MG63 (cell line): ENCODE results near the gene FAM229A. TPM values are rescaled to one million over a fixed set of nuclear protein-coding genes. Genes with fewer than 3 reads are reported as not detected.

Experiments
- DNase-seq: peaks from one replicate; pipeline ENCODE4 v3.0.0-alpha.2; 2020
- H3K27me3 ChIP-seq: fragments of 250-450 bp; sonication (Bioruptor Pico); 2 replicates; pipeline ENCODE4 v1.5.1; 2020; ENCODE audit warnings: mild to moderate bottlenecking, moderate library complexity
- H3K36me3 ChIP-seq: fragments of 250-450 bp; sonication (Bioruptor Pico); 2 replicates; pipeline ENCODE4 v1.5.1; 2020; ENCODE audit warnings: mild to moderate bottlenecking, moderate library complexity
- H3K4me3 ChIP-seq: fragments of 250-450 bp; sonication (Bioruptor Pico); 2 replicates; pipeline ENCODE4 v1.5.1; 2020; ENCODE audit warnings: mild to moderate bottlenecking, moderate library complexity
- H3K9me3 ChIP-seq: fragments of 250-450 bp; sonication (Bioruptor Pico); 2 replicates; pipeline ENCODE4 v1.5.1; 2020; ENCODE audit warnings: mild to moderate bottlenecking, moderate library complexity
- total RNA-seq: library from RNA; depleted of rRNA; stranded (reverse); fragments of >200 nt; shearing (Covaris generic); gene quantifications from 2 replicates; pipeline ENCODE4 v1.2.3, GENCODE V29; 2014; ENCODE audit warnings: low replicate concordance

Gene FAM229A
- total RNA-seq, 1 experiment from 2014 or later: 0.10 TPM

- Histone ChIP-seq H3K27me3 (no peaks in the 10 kb centered on the region), H3K36me3 (peaks cover 12% of the 10 kb centered on the region), H3K9me3 (no peaks in the 10 kb centered on the region), H3K4me3 (no peak overlapping the region)
- no peak for DNase-seq
Measured at GRCh38 chr1:32338637-32339145, 23.6 kb downstream of the FAM229A start.

- H3K4me3 ChIP-seq: no peak overlapping the region
- H3K9me3 ChIP-seq: no peaks in the 10 kb centered on the region
- no peak for DNase-seq
- H3K36me3 ChIP-seq: peaks cover 19% of the 10 kb centered on the region
- H3K27me3 ChIP-seq: no peaks in the 10 kb centered on the region
Measured at GRCh38 chr1:32337855-32338636, 24.2 kb downstream of the FAM229A start.

- peaks cover 23% of the 10 kb centered on the region for H3K36me3 ChIP-seq
- H3K27me3 ChIP-seq: no peaks in the 10 kb centered on the region
- H3K9me3 ChIP-seq: no peaks in the 10 kb centered on the region
- no peak overlapping the region for H3K4me3 ChIP-seq
- DNase-seq: no peak
Measured at GRCh38 chr1:32336963-32337675, 25.2 kb downstream of the FAM229A start.

- DNase-seq: no peak
- peaks cover 23% of the 10 kb centered on the region for H3K36me3 ChIP-seq
- H3K4me3 ChIP-seq: no peak overlapping the region; the same call in 1 of the 2 replicates
Measured at GRCh38 chr1:32336591-32336932, 25.7 kb downstream of the FAM229A start.

GRCh38 chr1:32335790-32336590 lies 26.3 kb downstream of the FAM229A start, which contains the start of gene MARCKSL1:
MARCKSL1 (minus strand) TSS chr1:32336233; CDS start chr1:32336033, 200 bp downstream.
- Histone ChIP-seq H3K36me3 (peaks cover 28% of the 10 kb centered on the region), H3K9me3 (no peaks in the 10 kb centered on the region), H3K4me3 (peak within 1 kb of the TSS; percentile 59), H3K27me3 (no peaks in the 10 kb centered on the region)
- DNase-seq: peak; percentile 68

More at GRCh38 chr1:32336591-32336932, 25.7 kb downstream of the FAM229A start:
- Histone ChIP-seq H3K9me3 (no peaks in the 10 kb centered on the region), H3K27me3 (no peaks in the 10 kb centered on the region)

- Histone ChIP-seq H3K9me3 (no peaks in the 10 kb centered on the region), H3K27me3 (no peaks in the 10 kb centered on the region), H3K36me3 (peaks cover 28% of the 10 kb centered on the region), H3K4me3 (peak overlapping the region; percentile 59)
- no peak for DNase-seq
Measured at GRCh38 chr1:32335535-32335789, 26.8 kb downstream of the FAM229A start.

GRCh38 chr1:32334864-32335534 lies 27.3 kb downstream of the FAM229A start:
- Histone ChIP-seq H3K9me3 (no peaks in the 10 kb centered on the region), H3K27me3 (no peaks in the 10 kb centered on the region), H3K4me3 (peak overlapping the region; percentile 59), H3K36me3 (peaks cover 28% of the 10 kb centered on the region)
- DNase-seq: peak; percentile 47

GRCh38 chr1:32334274-32334861 lies 27.9 kb downstream of the FAM229A start:
- Histone ChIP-seq H3K27me3 (no peaks in the 10 kb centered on the region), H3K4me3 (peak overlapping the region; percentile 59), H3K36me3 (peaks cover 32% of the 10 kb centered on the region), H3K9me3 (no peaks in the 10 kb centered on the region)
- DNase-seq: no peak

- peaks cover 40% of the 10 kb centered on the region for H3K36me3 ChIP-seq
- DNase-seq: no peak
- H3K4me3 ChIP-seq: no peak overlapping the region
- no peaks in the 10 kb centered on the region for H3K27me3 ChIP-seq
- no peaks in the 10 kb centered on the region for H3K9me3 ChIP-seq
Measured at GRCh38 chr1:32333251-32333963, 28.9 kb downstream of the FAM229A start.

GRCh38 chr1:32332290-32333079 lies 29.8 kb downstream of the FAM229A start:
- no peak for DNase-seq
- Histone ChIP-seq H3K9me3 (no peaks in the 10 kb centered on the region), H3K4me3 (no peak overlapping the region), H3K27me3 (no peaks in the 10 kb centered on the region), H3K36me3 (peaks cover 44% of the 10 kb centered on the region)

- H3K27me3 ChIP-seq: no peaks in the 10 kb centered on the region
- DNase-seq: no peak
- H3K9me3 ChIP-seq: no peaks in the 10 kb centered on the region
- H3K4me3 ChIP-seq: no peak overlapping the region
- peaks cover 49% of the 10 kb centered on the region for H3K36me3 ChIP-seq
Measured at GRCh38 chr1:32331549-32331948, 30.7 kb downstream of the FAM229A start.

GRCh38 chr1:32330558-32331151 lies 31.6 kb downstream of the FAM229A start:
- DNase-seq: no peak
- no peak overlapping the region for H3K4me3 ChIP-seq
- peaks cover 51% of the 10 kb centered on the region for H3K36me3 ChIP-seq
- no peaks in the 10 kb centered on the region for H3K27me3 ChIP-seq
- no peaks in the 10 kb centered on the region for H3K9me3 ChIP-seq

GRCh38 chr1:32329931-32330466 lies 32.3 kb downstream of the FAM229A start:
- Histone ChIP-seq H3K4me3 (no peak overlapping the region), H3K27me3 (no peaks in the 10 kb centered on the region), H3K9me3 (no peaks in the 10 kb centered on the region), H3K36me3 (peaks cover 51% of the 10 kb centered on the region)
- DNase-seq: no peak

GRCh38 chr1:32327204-32327603 lies 35.1 kb downstream of the FAM229A start:
- DNase-seq: no peak
- Histone ChIP-seq H3K27me3 (no peaks in the 10 kb centered on the region), H3K36me3 (peaks cover 33% of the 10 kb centered on the region), H3K9me3 (no peaks in the 10 kb centered on the region), H3K4me3 (no peak overlapping the region)
